Measurements from ENCODE around the gene MCIDAS.

MCIDAS gene

GRCh38 chr5:55225346-55225745, 1.8 kb downstream of the MCIDAS start:
- intact Hi-C loops (cut with DNase I): no loop called here
- DNase-seq: no peak

GRCh38 chr5:55223812-55224240, 3.3 kb downstream of the MCIDAS start:
- intact Hi-C loops (cut with DNase I): no loop called here

GRCh38 chr5:55222985-55223811, 3.9 kb downstream of the MCIDAS start:
- DNase-seq: peak in 1 of 42 donors; percentile 10
- intact Hi-C loops (cut with DNase I): no loop called here

More at GRCh38 chr5:55223812-55224240, 3.3 kb downstream of the MCIDAS start:
- DNase-seq: no peak

GRCh38 chr5:55222092-55222984, 4.8 kb downstream of the MCIDAS start:
- intact Hi-C loops (cut with DNase I): no loop called here
- peak in 18 of 42 donors; percentile 14 to 78 (median 52) for DNase-seq

GRCh38 chr5:55220433-55221185, 6.5 kb downstream of the MCIDAS start:
- DNase-seq: peak in 21 of 42 donors; percentile 10 to 64 (median 40)
- intact Hi-C loops (cut with DNase I): no loop called here

- no peak for DNase-seq
- intact Hi-C loops (cut with DNase I): no loop called here
Observed at GRCh38 chr5:55219770-55220169, 7.3 kb downstream of the MCIDAS start.

- intact Hi-C loops (cut with DNase I): no loop called here
- DNase-seq: no peak
Observed at GRCh38 chr5:55218967-55219366, 8.1 kb downstream of the MCIDAS start.

GRCh38 chr5:55211184-55211874, 15.8 kb downstream of the MCIDAS start:
- no peak for DNase-seq
- intact Hi-C loops (cut with DNase I): no loop called here

GRCh38 chr5:55205001-55205400, 22.1 kb downstream of the MCIDAS start:
- intact Hi-C loops (cut with DNase I): no loop called here
- no peak for DNase-seq

- DNase-seq: no peak
- intact Hi-C loops (cut with DNase I): no loop called here
Observed at GRCh38 chr5:55191165-55191564, 36.0 kb downstream of the MCIDAS start.

- DNase-seq: no peak
- intact Hi-C loops (cut with DNase I): no loop called here
Observed at GRCh38 chr5:55188656-55189540, 38.2 kb downstream of the MCIDAS start.

- no peak for DNase-seq
- intact Hi-C loops (cut with DNase I): no loop called here
Observed at GRCh38 chr5:55187370-55187769, 39.7 kb downstream of the MCIDAS start.

- DNase-seq: no peak
- intact Hi-C loops (cut with DNase I): no loop called here
Observed at GRCh38 chr5:55180016-55180415, 47.1 kb downstream of the MCIDAS start.

- intact Hi-C loops (cut with DNase I): loop anchor here (10.0 kb wide), 1 partner anchor 518 kb away; no protein-coding TSS in a partner anchor
- DNase-seq: no peak
Observed at GRCh38 chr5:55177078-55177477, 50.0 kb downstream of the MCIDAS start.

- intact Hi-C loops (cut with DNase I): loop anchor here (10.0 kb wide), 1 partner anchor 519 kb away; no protein-coding TSS in a partner anchor
Observed at GRCh38 chr5:55176176-55176818, 50.8 kb downstream of the MCIDAS start.

GRCh38 chr5:55175781-55176175, 51.3 kb downstream of the MCIDAS start:
- no peak for DNase-seq
- intact Hi-C loops (cut with DNase I): loop anchor here (10.0 kb wide), 1 partner anchor 519 kb away; no protein-coding TSS in a partner anchor

More at GRCh38 chr5:55176176-55176818, 50.8 kb downstream of the MCIDAS start:
- DNase-seq: peak in 25 of 42 donors; percentile 7 to 63 (median 24)
